OCI-LY7 (cell line): ENCODE measurements around the gene TMTC2. TPM values are rescaled to one million over a fixed set of nuclear protein-coding genes. Genes with fewer than 3 reads are reported as not detected.

Source experiments
- BruUV-seq: library from RNA; stranded (reverse); fragments of 400-500 nt; replicated peaks from 2 replicates; lab custom pipeline; 2021; lab: Mats Ljungman, UMichigan
- CTCF ChIA-PET: fragments of 300-600 bp; sonication (Branson Sonifier 250); formaldehyde crosslinking; loops from one replicate; lab custom pipeline; 2022; ENCODE audit warnings: antibody characterized with exemption; ENCODE audit not compliant: unreplicated experiment; lab: Charles Lee
- POLR2A ChIA-PET: fragments of 300-600 bp; sonication (Branson Sonifier 250); formaldehyde crosslinking; loops from one replicate; lab custom pipeline; 2022; ENCODE audit warnings: antibody characterized with exemption; lab: Charles Lee
- DNase-seq: peaks from one replicate; pipeline ENCODE4 v3.0.0-alpha.2; 2015; ENCODE audit warnings: low spot score
- H2AFZ ChIP-seq: fragments of 200-600 bp; sonication (generic), shearing (Covaris generic); 2 replicates; pipeline ENCODE4 v1.6.1; 2014; ENCODE audit warnings: mild to moderate bottlenecking, antibody characterized with exemption, low read length, moderate library complexity
- H3K27ac ChIP-seq: fragments of 200-600 bp; sonication (generic); 2 replicates; pipeline ENCODE4 v1.5.1; 2014; ENCODE audit warnings: mixed run types, low read depth, mild to moderate bottlenecking, moderate library complexity, low read length, inconsistent platforms; ENCODE audit not compliant: poor library complexity, severe bottlenecking
- H3K36me3 ChIP-seq: fragments of 200-600 bp; sonication (generic); 2 replicates; pipeline ENCODE4 v1.6.1; 2014; ENCODE audit warnings: mild to moderate bottlenecking, antibody characterized with exemption, low read length, moderate library complexity, mixed read lengths; ENCODE audit not compliant: insufficient read depth
- H3K4me1 ChIP-seq: fragments of 200-600 bp; sonication (generic); 2 replicates; pipeline ENCODE4 v1.5.1; 2014; ENCODE audit warnings: mild to moderate bottlenecking, low read length; ENCODE audit not compliant: insufficient read depth, poor library complexity, severe bottlenecking
- H3K4me2 ChIP-seq: fragments of 200-600 bp; sonication (generic); 2 replicates; pipeline ENCODE4 v1.6.1; 2014; ENCODE audit warnings: mild to moderate bottlenecking, low read length
- H3K4me3 ChIP-seq: fragments of 200-600 bp; sonication (generic); 2 replicates; pipeline ENCODE4 v1.5.1; 2014; ENCODE audit warnings: mild to moderate bottlenecking, low read depth, low read length; ENCODE audit not compliant: poor library complexity, severe bottlenecking
- H3K79me2 ChIP-seq: fragments of 200-600 bp; sonication (generic); 2 replicates; pipeline ENCODE4 v1.6.1; 2016; ENCODE audit warnings: low read depth, mild to moderate bottlenecking, low read length, moderate library complexity, mixed read lengths; ENCODE audit not compliant: insufficient read depth
- H3K9me2 ChIP-seq: fragments of 200-600 bp; sonication (generic); 2 replicates; pipeline ENCODE4 v1.6.1; 2016; ENCODE audit warnings: mild to moderate bottlenecking, low read length, mixed read lengths; ENCODE audit not compliant: insufficient read depth
- H3K9me3 ChIP-seq: fragments of 200-600 bp; sonication (generic); 2 replicates; pipeline ENCODE4 v1.6.1; 2014; ENCODE audit warnings: mild to moderate bottlenecking, mixed run types, low read length, mixed read lengths
- H4K20me1 ChIP-seq: fragments of 200-600 bp; sonication (generic); 2 replicates; pipeline ENCODE4 v1.6.1; 2014; ENCODE audit warnings: mild to moderate bottlenecking, antibody characterized with exemption, low read length, moderate library complexity, mixed read lengths; ENCODE audit not compliant: insufficient read depth
- CTCF ChIP-seq: fragments of 200-600 bp; sonication (generic); conservative IDR thresholded peaks from 2 replicates; pipeline ENCODE4 v1.5.1; 2014; ENCODE audit warnings: mild to moderate bottlenecking, antibody characterized with exemption, low read length, moderate library complexity, mixed read lengths
- EZH2phosphoT487 ChIP-seq: fragments of 200-600 bp; sonication (generic); IDR thresholded peaks from 2 replicates; pipeline ENCODE4 v1.6.1; 2018; ENCODE audit warnings: low read depth, borderline replicate concordance, mild to moderate bottlenecking, mixed run types, antibody characterized with exemption, low read length, moderate library complexity, mixed read lengths
- intact Hi-C: fragments of 100-400 bp; cut with micrococcal nuclease; formaldehyde crosslinking; loops from one replicate; pipeline ENCODE4 v1.10.0; 2022; ENCODE audit not compliant: unreplicated experiment
- total RNA-seq, 2 experiments: library from RNA; depleted of rRNA in 1 of 2; stranded (reverse); fragments of >200 nt in 1 of 2; shearing (Covaris generic) in 1 of 2; gene quantifications; 2 replicates each; pipeline ENCODE4 v1.2.3, GENCODE V29; 2014 to 2022

The TMTC2 gene
- total RNA-seq, 2 experiments from 2014 or later, result 5.6 to 8.1 TPM

- DNase-seq, result no peak
- POLR2A ChIA-PET, result interaction anchor here (0.5 kb wide), 1 partner anchor 650 kb away, joined by 4 read pairs; no protein-coding TSS in a partner anchor
These were observed 435.4 kb downstream of the TMTC2 start for GRCh38 chr12:83121897-83122622.

DNA sequence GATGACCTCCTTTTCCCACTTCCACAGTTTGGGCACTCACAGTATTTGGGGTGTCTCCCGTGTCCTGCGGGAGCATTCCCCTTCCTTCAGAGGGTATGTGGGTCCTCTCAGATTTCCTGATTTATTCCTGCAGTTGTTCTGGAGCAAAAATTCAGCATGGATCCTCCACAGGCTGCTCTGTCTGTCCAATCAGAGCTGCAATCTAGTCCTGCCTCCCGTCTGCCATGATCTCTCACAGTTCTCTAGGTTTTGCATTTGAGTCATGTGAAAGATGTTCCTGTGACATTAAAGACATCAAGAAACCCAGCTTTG is 435.9 kb downstream of the TMTC2 start:
- no peak for TF ChIP-seq CTCF
- no peak for TF ChIP-seq EZH2phosphoT487
- CTCF ChIA-PET, result no interaction called here
- POLR2A ChIA-PET, result no interaction called here
- BruUV-seq, result no TSS peak
- no peaks in the 10 kb centered on the region for H3K9me3 ChIP-seq
- no peaks in the 10 kb centered on the region for H3K9me2 ChIP-seq
- H3K4me1 ChIP-seq, result no peaks in the 10 kb centered on the region
- H3K27ac ChIP-seq, result no peak overlapping the region
- no peaks in the 10 kb centered on the region for H3K36me3 ChIP-seq
- no peak for DNase-seq
- H3K79me2 ChIP-seq, result no peaks in the 10 kb centered on the region
- intact Hi-C loops, result no loop called here
- no peak overlapping the region for H3K4me2 ChIP-seq
- H4K20me1 ChIP-seq, result no peaks in the 10 kb centered on the region
- no peak overlapping the region for H2AFZ ChIP-seq
- no peak overlapping the region for H3K4me3 ChIP-seq

More at GRCh38 chr12:83121897-83122622, 435.4 kb downstream of the TMTC2 start:
- Histone ChIP-seq H3K79me2 (no peaks in the 10 kb centered on the region), H4K20me1 (no peaks in the 10 kb centered on the region), H3K27ac (no peak overlapping the region), H3K9me3 (no peaks in the 10 kb centered on the region), H3K36me3 (no peaks in the 10 kb centered on the region), H3K4me2 (no peak overlapping the region), H2AFZ (no peak overlapping the region), H3K4me3 (no peak overlapping the region), H3K9me2 (no peaks in the 10 kb centered on the region), H3K4me1 (no peaks in the 10 kb centered on the region)
- BruUV-seq, result no TSS peak
- CTCF ChIA-PET, result no interaction called here
- intact Hi-C loops, result no loop called here
- TF ChIP-seq EZH2phosphoT487 (no peak), CTCF (no peak)

GRCh38 chr12:83123039-83123438 is 436.3 kb downstream of the TMTC2 start:
- H3K27ac ChIP-seq, result no peak overlapping the region
- ChIA-PET CTCF (no interaction called here), POLR2A (no interaction called here)
- H3K4me1 ChIP-seq, result no peaks in the 10 kb centered on the region
- no peak overlapping the region for H3K4me2 ChIP-seq
- H3K9me2 ChIP-seq, result no peaks in the 10 kb centered on the region
- H3K79me2 ChIP-seq, result no peaks in the 10 kb centered on the region
- no TSS peak for BruUV-seq
- H2AFZ ChIP-seq, result no peak overlapping the region
- TF ChIP-seq CTCF (no peak), EZH2phosphoT487 (no peak)
- no peaks in the 10 kb centered on the region for H4K20me1 ChIP-seq
- intact Hi-C loops, result no loop called here
- DNase-seq, result no peak
- no peaks in the 10 kb centered on the region for H3K36me3 ChIP-seq
- no peak overlapping the region for H3K4me3 ChIP-seq
- H3K9me3 ChIP-seq, result no peaks in the 10 kb centered on the region
